ENCODE data around the gene MYO3B.

Gene MYO3B

DNA sequence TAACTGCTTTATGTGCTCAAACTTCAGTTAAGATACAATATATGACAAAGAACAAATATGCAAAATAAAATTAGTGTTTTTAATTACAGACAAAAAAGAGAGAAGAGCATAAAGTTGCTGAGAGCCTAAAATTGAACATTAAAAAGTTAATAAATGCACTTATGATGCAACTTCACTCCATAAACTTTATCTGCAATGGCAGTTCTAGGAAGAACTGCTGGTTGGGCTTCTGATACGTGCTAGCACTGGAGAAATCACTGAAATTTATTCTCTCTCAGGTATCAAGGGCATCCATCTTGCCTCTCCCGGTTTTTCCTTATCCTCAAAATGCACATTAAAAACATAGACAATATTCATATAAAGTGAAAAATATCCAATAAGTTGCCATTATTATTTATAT, 35.7 kb downstream of the MYO3B start:
- Histone ChIP-seq H3K36me3 (no peaks in the 10 kb centered on the region), H3K4me1 (no peaks in the 10 kb centered on the region), H3K27me3 (no peaks in the 10 kb centered on the region), H3K4me3 (ENCODE audit: low read depth, low read length) (no peak overlapping the region), H3K9me3 (no peaks in the 10 kb centered on the region)
- no peak for DNase-seq
- TF ChIP-seq, protein P1, sequence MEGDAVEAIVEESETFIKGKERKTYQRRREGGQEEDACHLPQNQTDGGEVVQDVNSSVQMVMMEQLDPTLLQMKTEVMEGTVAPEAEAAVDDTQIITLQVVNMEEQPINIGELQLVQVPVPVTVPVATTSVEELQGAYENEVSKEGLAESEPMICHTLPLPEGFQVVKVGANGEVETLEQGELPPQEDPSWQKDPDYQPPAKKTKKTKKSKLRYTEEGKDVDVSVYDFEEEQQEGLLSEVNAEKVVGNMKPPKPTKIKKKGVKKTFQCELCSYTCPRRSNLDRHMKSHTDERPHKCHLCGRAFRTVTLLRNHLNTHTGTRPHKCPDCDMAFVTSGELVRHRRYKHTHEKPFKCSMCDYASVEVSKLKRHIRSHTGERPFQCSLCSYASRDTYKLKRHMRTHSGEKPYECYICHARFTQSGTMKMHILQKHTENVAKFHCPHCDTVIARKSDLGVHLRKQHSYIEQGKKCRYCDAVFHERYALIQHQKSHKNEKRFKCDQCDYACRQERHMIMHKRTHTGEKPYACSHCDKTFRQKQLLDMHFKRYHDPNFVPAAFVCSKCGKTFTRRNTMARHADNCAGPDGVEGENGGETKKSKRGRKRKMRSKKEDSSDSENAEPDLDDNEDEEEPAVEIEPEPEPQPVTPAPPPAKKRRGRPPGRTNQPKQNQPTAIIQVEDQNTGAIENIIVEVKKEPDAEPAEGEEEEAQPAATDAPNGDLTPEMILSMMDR (IDR thresholded peaks at IDR 0.05; ENCODE audit: low read depth, low read length), result no peak

GRCh38 chr2:170214309-170214948, 36.5 kb downstream of the MYO3B start:
- no peaks in the 10 kb centered on the region for H3K36me3 ChIP-seq
- no peaks in the 10 kb centered on the region for H3K4me1 ChIP-seq
- TF ChIP-seq, protein P1 (IDR thresholded peaks at IDR 0.05; ENCODE audit: low read depth, low read length), result no peak
- no peak for DNase-seq
- H3K4me3 ChIP-seq (ENCODE audit: low read depth, low read length), result no peak overlapping the region
- H3K27me3 ChIP-seq, result no peaks in the 10 kb centered on the region
- H3K9me3 ChIP-seq, result no peaks in the 10 kb centered on the region

- DNase-seq, result no peak
- no peaks in the 10 kb centered on the region for H3K4me1 ChIP-seq
- H3K4me3 ChIP-seq (ENCODE audit: low read depth, low read length), result no peak overlapping the region
Measured at GRCh38 chr2:170215021-170215420, 37.1 kb downstream of the MYO3B start.

DNA sequence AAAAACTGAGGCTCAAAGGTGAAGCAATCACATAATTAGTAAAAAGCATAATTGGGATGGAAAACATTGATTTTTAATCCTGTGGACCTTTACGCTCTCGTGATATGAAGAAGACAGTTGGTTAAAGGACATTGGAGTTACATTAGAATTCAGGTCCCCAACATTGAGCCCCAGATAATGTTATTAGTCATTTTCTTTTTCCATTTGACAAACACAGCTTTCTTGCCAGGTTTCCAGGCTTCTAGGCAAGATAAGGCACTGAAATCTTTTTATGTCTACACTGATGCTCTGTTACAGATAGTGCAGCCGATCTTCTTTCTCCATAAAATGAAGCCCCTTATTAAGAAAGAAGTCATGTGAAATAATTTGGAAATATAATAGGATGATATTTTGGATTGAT, 38.5 kb downstream of the MYO3B start:
- Histone ChIP-seq H3K36me3 (no peaks in the 10 kb centered on the region), H3K4me3 (ENCODE audit: low read depth, low read length) (no peak overlapping the region), H3K9me3 (no peaks in the 10 kb centered on the region), H3K27me3 (no peaks in the 10 kb centered on the region), H3K4me1 (no peaks in the 10 kb centered on the region)
- TF ChIP-seq, protein P1 (IDR thresholded peaks at IDR 0.05; ENCODE audit: low read depth, low read length), result no peak
- no peak for DNase-seq

More at GRCh38 chr2:170215021-170215420, 37.1 kb downstream of the MYO3B start:
- TF ChIP-seq, protein P1 (IDR thresholded peaks at IDR 0.05; ENCODE audit: low read depth, low read length), result no peak
- no peaks in the 10 kb centered on the region for H3K27me3 ChIP-seq
- no peaks in the 10 kb centered on the region for H3K9me3 ChIP-seq
- H3K36me3 ChIP-seq, result no peaks in the 10 kb centered on the region

- Histone ChIP-seq H3K27me3 (no peaks in the 10 kb centered on the region), H3K4me3 (ENCODE audit: low read depth, low read length) (no peak overlapping the region), H3K36me3 (no peaks in the 10 kb centered on the region), H3K4me1 (no peaks in the 10 kb centered on the region), H3K9me3 (no peaks in the 10 kb centered on the region)
- TF ChIP-seq, protein P1 (IDR thresholded peaks at IDR 0.05; ENCODE audit: low read depth, low read length), result no peak
- DNase-seq, result no peak
Measured at GRCh38 chr2:170216981-170217380, 39.0 kb downstream of the MYO3B start.

DNA sequence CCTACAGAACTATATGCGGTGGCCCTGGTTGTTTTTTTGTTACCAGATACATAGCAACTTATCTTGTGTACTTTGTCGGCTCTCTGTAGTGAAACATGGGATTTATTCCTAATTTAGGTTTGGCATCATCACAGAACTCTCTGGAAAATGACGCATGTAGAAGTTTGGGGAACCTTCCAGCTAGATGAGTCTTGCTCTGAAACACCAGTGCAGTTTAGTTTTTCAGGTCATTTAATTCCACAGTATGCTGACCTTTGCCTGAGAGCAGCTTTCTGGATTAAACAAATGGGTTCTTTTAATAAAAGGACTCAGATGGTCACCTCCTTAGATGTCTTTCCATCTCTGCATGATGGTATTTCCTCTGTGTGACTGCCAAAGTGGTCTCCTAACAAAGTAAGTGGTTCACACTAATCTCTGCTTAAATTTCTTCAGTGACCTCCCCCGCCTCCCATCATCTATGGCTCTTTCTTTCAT, 39.9 kb downstream of the MYO3B start:
- H3K4me1 ChIP-seq, result no peaks in the 10 kb centered on the region
- no peaks in the 10 kb centered on the region for H3K9me3 ChIP-seq
- DNase-seq, result no peak
- H3K27me3 ChIP-seq, result no peaks in the 10 kb centered on the region
- TF ChIP-seq, protein P1 (IDR thresholded peaks at IDR 0.05; ENCODE audit: low read depth, low read length), result no peak
- no peak overlapping the region for H3K4me3 ChIP-seq (ENCODE audit: low read depth, low read length)
- H3K36me3 ChIP-seq, result no peaks in the 10 kb centered on the region
